Inferior parietal cortex (tissue), 1 donor: ENCODE measurements around the gene CENPQ.

Experiments used
- DNase-seq: peaks from one replicate; pipeline ENCODE4 v3.0.0-alpha.2; 2016; ENCODE audit errors: extremely low spot score

CENPQ gene

DNA sequence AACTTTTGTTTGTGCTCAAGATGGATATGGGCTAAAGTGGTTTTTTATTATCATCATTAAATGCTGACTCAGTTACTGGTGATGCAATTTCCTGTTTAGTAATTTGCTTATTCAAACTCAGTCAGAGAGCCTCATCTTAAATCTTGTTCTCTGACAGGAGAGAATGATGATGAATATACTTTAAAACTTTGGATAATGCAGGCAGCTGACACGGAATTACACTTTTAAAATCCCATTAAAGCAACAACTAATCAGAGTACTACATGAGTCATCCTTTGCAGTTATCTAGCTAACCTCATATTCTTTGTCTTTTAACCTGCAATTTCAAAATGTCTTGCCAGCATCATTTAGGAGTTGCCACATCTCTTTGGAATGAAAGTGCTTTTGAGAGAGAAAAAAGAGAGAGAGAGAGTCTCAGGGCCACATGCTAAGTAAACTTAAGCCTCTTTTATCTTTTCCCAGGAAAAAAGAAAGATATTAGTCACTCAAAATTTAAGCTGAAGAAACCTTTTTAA is 78.1 kb downstream of the CENPQ start:
- DNase-seq: no peak

DNA sequence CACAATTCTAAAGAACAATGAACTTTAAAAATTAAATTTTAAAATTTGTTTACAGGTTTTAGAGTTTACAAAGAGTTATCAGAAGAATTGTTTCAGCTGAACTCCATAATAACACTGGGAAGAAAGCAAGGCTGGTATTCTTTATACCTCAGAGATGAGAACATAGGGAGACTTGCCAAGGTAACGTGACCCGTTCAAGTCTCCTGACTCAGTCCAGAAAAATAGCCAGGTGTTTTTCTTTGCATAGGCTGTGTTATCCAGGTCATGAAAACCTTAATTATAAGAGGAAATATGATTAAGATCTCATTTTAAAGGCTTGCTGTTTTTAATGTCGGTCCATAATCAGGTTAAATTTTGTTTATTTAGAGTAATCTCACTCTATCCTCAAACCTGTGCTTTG is 78.8 kb downstream of the CENPQ start:
- DNase-seq: no peak
